ENCODE results near the gene HSPE1.
A peak's percentile ranks its signal among the peaks of the same experiment; 100 is the strongest.
"Not testable (repeated sequence)": the region's sequence is repeated elsewhere in the genome, so short reads cannot be mapped to it uniquely, and the experiment has no call there.

The HSPE1 gene

GRCh38 chr2:197499594-197500502, at the start of gene HSPE1, which contains the start of gene HSPD1:
HSPE1 (plus strand) TSS chr2:197500379; CDS start chr2:197500437, 58 bp downstream.
HSPD1 (minus strand) TSS chr2:197499840; CDS start chr2:197498848, 992 bp downstream.
- DNase-seq (ENCODE audit: low spot score), result peak; percentile 98

- DNase-seq (ENCODE audit: low spot score), result no peak
Observed at GRCh38 chr2:197450465-197450864, 49.7 kb upstream of the HSPE1 start.

DNA sequence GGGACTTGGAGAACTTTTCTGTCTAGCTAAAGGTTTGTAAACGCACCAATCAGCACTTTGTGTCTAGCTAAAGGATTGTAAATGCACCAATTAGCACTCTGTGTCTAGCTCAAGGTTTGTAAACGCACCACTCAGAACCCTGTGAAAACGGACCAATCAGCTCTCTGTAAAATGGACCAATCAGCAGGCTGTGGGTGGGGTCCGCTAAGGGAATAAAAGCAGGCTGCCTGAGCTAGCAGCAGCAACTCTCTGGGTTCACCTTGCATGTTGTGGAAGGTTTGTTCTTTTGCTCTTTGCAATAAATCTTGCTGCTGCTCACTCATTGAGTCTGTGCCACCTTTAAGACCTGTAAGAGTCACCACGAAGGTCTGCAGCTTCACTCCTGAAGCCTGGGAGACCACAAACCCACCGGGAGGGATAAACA, 49.2 kb upstream of the HSPE1 start:
- not testable (repeated sequence) for DNase-seq (ENCODE audit: low spot score)

GRCh38 chr2:197452754-197453122, 47.4 kb upstream of the HSPE1 start:
- DNase-seq (ENCODE audit: low spot score), result no peak

GRCh38 chr2:197453123-197453913, 46.9 kb upstream of the HSPE1 start, which contains the start of gene COQ10B:
COQ10B (plus strand) TSS chr2:197453552; CDS start chr2:197453561, 9 bp downstream.
- DNase-seq (ENCODE audit: low spot score), result peak; percentile 98

DNA sequence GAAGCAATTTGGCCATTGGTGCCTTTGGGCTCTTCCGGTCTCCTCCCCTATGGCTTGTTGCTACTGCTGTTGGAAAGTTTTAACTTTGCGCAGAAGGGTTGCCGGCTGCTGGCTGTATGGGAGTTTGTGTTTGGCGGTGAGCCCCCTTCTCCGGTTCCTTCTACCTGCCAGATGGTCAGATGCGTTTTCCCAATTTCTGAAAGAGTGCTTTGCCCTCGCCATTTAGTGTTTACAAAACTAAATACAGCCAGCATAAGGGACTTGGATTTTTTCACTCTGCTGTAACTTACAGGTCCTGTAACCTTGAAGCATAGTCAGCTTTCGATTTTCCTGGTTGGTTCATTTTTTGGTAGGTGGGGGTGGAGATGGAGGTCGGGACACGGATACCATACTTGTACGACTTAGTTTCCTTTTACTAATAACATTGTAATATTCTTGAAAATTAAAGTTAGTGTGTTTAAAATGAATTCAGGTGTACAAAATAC, 46.2 kb upstream of the HSPE1 start:
- DNase-seq (ENCODE audit: low spot score), result peak; percentile 85

DNA sequence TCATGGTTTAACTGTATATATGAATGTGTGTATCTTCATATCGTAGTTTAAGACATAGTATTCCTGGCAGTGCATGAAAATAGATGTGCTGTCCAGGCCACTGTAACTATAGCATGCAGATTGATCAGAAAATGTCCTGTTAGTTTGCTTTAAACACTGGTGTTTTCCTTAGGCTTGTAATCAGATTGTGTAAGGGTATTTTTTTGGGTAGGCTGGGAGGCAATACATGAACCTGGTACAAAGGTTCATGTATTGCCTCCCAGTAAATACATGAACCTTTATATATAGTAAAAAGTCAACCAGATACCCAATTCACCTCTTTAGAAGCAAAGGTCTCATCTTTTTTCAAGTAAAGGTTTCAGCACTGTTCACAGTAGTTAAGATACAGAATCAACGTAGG, 45.3 kb upstream of the HSPE1 start:
- DNase-seq (ENCODE audit: low spot score), result no peak

DNA sequence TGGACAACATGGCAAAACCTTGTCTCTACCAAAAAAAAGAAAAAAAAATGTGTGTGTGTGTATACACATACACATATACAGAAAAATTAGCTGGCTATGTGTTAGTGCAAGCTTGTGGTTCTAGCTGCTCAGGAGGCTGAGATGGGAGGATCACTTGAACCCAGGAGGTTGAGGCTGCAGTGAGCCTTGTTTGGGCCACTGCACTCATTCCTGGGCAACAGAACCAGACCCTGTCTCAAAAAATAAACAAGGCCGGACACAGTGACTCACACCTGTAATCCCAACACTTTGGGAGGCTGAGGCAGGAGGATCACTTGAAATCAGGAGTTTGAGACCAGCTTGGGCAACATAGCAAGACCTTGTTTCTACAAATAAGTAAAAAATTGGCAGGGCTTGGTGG, 44.8 kb upstream of the HSPE1 start:
- no peak for DNase-seq (ENCODE audit: low spot score)

DNA sequence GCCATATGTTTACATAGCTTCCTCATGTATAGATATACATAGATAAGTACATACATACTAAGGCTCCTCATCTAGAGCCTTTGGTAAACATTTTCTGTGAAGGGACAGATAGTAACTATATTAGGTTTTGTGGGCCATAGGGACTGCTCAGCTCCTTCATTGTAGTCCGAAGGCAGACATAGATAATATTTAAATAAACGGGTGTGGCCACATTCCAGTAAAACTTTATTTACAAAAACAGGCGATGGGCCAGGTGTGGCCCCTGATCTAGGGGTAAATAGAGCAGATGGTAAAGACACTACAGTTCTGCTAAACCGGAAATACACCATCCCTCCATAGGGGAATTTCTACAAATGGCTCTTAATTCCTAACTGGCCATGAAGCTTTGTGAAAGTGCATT, 39.5 kb upstream of the HSPE1 start:
- no peak for DNase-seq (ENCODE audit: low spot score)

GRCh38 chr2:197461057-197461456, 39.1 kb upstream of the HSPE1 start:
- DNase-seq (ENCODE audit: low spot score), result peak; percentile 45

- DNase-seq (ENCODE audit: low spot score), result no peak
Observed at GRCh38 chr2:197464175-197464574, 36.0 kb upstream of the HSPE1 start.

- no peak for DNase-seq (ENCODE audit: low spot score)
Observed at GRCh38 chr2:197472166-197472565, 28.0 kb upstream of the HSPE1 start.

DNA sequence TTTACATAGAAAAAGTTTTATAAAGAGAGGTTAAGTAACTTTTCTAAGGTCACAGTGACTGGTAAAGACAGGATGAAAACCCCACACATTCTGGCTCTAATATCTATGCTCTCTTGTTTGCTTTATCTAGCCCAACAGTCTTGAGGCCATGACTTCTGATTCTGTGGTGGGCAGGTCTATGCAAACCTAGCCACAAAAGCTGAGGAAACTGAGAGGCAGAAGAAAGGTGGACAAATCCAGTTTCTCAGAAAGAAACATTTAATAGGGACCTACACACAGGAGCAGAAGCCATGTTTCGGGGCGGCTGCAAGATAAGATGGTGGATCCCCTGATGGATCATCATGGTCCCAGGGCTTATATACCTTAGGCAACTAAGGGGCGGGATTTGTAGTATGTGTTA, 22.4 kb upstream of the HSPE1 start:
- DNase-seq (ENCODE audit: low spot score), result no peak

DNA sequence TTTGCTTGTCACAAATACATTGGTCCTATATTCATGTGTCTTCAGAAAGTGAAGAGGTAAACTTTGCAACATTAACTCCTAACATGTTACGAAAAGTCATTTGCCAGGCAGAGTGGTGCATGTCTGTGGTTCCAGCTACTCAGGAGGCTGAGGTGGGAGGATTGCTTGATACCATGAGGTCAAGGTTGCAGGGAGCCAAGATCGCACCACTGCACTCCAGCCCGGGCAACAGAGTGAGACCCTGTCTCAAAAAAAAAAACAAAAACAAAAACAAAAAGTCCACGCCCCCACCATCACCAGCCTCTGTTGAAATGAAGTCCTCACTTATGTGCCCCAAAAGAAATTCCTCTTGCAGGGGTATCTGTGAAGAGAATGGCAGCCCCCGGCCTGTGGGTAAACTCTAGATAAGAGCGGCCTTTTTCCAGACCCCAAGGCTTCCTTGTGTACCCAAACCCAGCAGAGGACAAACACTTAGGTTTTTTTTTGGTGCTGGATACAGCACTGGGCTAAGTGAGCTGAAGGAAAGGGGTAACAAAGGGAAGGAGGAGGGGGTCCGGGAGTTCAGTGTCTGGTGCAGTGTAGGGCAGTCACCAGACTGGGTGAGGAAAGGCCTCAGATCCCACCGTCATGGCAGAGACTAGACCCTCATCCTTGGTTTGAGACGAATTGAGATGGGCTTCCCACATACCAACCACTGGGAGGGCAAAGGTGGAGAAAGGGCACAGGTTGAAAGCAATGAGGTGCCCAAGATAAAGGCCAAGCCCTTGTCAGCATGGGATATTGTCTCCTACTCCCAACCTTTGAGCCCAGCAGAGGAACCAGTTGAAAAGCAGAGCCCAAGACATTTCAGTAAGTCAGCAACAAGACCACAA, 19.8 kb upstream of the HSPE1 start:
- no peak for DNase-seq (ENCODE audit: low spot score)

DNA sequence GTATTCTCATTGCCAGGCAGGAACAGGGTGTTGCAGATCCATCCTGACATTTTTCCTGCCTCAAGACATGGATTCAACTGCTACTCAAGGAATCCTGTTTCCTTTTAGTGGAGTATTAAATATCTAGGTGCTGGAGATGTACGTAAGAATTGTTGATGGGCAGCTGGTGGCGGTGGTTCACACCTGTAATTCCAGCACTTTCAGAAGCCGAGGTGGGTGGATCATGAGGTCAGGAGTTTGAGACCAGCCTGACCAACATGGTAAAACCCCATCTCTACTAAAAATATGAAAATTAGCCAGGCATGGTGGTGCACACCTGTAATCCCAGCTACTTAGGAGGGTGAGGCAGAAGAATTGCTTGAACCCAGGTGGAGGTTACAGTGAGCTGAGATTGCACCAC, 15.9 kb upstream of the HSPE1 start:
- not testable (repeated sequence) for DNase-seq (ENCODE audit: low spot score)

DNA sequence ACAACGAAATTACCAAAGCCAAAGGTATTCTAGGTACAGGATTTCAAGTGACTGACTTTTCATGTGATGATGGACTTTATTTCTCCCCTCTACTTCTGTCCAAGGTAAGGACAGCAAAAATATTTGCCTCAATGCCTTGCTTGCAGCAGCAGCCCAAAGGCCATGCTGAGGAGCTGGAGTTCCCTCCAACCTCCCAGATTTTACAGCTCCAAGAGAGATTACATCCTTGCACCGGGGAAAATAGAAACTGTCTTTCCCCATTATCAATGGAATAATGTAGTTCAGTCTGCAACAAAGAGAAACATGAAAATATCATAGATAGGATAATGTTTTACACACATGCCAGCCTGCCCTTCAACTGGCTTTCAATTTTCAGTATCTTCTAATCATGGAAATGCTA, 14.0 kb upstream of the HSPE1 start:
- DNase-seq (ENCODE audit: low spot score), result no peak

DNA sequence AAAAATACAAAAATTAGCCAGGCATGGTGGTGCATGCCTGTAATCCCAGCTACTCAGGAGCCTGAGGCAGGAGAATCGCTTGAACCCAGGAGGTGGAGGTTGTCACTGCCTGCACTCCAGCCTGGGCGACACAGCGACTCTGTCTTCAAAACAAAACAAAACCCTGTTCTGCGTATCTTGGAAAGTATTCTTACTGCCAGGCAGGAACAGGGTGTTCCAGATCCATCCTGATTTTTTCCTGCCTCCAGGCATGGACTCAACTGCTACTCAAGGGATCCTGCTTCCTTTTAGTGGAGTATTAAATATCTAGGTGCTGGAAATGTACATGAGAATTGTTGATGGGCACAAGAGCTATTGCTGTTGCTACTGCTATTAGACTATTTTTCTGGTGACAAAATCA, 12.8 kb upstream of the HSPE1 start:
- DNase-seq (ENCODE audit: low spot score), result no peak

DNA sequence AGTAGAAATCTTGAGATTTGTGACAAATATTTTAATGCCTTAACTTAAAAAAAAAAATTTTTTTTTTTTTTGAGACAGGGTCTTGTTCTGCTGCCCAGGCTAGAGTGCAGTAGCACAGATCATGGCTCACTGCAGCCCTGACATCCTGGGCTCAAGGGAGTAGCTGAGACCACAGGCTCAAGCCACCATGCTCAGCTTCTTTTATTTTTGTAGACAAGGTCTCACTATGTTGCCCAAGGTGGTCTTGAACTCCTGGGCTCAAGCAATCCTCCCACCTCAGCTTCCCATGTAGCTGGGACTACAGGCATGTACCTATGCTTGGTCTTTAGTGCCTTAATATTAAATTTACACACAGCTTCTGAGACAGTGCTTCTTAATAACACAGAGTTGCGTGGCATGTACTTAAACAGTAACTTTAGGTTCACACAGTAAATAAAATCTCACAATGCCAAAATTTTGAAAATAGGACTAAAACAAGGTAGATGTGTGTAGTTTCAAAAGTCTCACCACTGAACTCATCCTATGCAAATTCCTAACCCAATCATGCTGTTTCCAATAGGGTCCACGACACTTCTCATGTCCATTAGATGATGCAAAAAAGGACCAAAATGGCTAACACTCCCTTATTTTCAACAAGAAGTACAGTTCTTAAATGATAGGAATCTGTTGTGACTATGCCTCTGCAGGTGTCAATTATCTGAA, 4.6 kb upstream of the HSPE1 start:
- no peak for DNase-seq (ENCODE audit: low spot score)

DNA sequence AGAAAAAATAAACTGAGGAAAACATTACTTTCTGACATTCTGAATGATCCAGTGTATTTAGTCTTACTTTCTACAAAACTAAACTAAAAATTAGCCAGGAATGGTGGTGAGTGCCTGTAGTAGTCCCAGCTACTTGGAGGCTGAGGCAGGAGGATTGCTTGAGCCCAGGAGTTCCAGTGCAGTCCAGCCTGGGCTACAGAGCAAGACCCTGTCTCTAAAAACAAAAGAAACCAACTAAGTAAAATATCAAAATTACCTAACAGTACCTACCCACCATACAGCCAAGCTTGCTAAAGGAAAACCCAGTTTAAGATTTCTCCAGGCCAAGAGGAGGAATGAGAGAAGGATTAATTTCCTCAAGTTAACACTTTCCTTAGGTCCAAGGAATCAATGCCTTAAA, 3.5 kb upstream of the HSPE1 start:
- DNase-seq (ENCODE audit: low spot score), result no peak

DNA sequence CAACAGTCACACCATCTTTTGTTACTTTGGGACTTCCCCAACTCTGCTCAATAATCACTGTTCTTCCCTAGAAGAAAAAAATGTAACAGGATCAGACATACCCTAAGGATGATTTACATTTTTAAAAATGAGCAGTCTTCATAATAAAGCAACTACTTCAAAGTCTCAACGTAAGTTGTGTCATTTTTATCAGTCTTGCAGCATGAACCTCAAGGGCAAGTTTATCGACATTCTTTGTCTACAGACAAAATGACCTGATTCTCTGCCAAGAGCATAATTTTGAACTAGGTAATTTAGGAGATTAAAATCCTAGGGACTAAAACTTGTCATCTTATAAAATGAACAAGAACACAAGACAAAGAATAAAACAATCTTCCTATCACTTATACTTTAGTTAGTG, 2.9 kb upstream of the HSPE1 start:
- DNase-seq (ENCODE audit: low spot score), result no peak
